ENCODE results near the gene SIMC1.

SIMC1 gene

DNA sequence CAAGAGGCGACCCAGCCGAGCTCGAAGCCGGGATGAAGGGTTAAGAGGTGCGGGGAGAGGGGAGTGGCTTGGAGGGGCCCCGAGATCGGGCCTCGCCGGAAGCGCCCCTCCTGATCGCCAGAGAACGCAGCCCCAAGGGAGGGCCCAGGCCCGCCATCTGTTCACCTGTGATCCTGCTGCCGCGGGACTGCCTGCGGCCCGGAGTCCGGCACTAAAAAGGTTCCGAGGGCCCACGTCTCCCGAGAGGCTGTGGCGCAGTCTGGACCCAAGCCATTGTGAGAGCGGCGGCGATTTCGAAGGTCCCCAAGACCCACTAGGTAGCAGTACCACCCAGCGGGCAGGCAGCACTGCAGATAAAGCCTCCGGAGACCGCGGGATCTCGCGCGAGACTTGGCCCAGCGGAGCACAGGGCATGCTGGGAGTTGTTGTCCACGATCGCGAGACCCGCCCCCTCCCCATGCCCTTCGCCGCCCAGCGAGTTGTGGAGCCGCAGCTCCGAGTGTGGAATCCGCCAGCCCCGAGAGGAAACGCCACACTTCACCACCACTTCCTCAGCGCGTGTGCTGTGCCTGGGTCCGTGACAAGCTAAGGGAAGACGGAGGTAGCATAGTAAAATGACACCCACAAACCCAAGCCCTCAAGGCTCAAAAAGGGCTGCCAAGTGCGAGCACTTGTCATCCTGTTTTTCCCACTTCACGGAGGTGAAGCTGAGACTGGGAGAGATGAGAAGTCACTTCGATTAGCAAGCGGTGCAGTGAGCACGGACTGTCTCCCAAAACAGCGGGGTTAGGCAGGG, 123.4 kb downstream of the SIMC1 start, which contains the start of gene KIAA1191:
KIAA1191 (minus strand) TSS at position 328 of the 796 bp plus-strand sequence. CDS start 2,256 bp downstream, outside the sequence.
- peak; percentile 83 to 93 for DNase-seq (ENCODE audit: extremely low read depth in 1 of 2, low read depth in 1 of 2)

DNA sequence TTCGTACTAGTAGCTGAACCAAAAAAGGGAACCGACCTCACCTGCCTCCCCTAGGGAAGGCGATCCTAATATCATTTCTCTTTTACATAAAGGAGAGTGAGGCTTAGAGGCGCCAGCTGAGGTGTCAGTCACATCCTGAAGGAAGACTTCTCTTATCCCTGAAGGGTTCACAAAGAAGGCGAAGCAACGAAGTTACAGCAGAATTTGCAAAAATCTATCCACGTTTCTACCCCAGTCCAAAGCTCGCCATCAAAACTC, 123.9 kb downstream of the SIMC1 start:
- DNase-seq (ENCODE audit: extremely low read depth in 1 of 2, low read depth in 1 of 2), result no peak

DNA sequence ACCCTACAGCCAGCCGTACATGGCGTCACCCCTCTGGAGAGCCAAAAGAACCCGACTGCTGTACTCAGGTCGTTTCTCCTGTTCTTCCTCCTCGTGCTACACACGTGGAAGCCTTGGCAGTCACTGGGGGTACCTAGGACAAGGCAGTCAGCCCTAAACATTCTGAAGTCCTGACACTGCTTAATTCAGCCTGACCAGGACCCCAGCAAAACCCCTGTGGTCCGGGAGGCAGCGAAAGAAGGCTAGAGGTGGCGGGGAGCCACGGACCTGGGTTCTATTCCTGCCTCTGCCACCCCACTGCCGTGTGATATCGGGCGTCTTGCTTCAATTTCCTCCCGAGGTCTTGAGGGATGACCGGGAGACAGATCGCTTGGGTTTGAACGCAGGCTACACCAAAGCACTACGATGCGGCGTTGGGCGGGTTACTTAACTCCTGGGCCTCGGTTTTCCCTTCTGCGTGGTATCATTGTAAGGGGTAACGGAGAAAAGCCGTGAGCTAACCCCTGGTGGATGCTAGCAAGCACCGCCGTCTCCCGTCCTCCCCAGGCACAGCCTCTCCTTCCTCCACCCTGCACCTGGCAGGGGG, 126.6 kb downstream of the SIMC1 start:
- DNase-seq (ENCODE audit: extremely low read depth in 1 of 2, low read depth in 1 of 2), result no peak

- peak; percentile 38 to 62 for DNase-seq (ENCODE audit: extremely low read depth in 1 of 2, low read depth in 1 of 2)
These were observed 127.4 kb downstream of the SIMC1 start, which contains the start of gene ARL10 for GRCh38 chr5:176365351-176366231. ARL10 (plus strand) TSS chr5:176365487; CDS start chr5:176365564, 77 bp downstream.

DNA sequence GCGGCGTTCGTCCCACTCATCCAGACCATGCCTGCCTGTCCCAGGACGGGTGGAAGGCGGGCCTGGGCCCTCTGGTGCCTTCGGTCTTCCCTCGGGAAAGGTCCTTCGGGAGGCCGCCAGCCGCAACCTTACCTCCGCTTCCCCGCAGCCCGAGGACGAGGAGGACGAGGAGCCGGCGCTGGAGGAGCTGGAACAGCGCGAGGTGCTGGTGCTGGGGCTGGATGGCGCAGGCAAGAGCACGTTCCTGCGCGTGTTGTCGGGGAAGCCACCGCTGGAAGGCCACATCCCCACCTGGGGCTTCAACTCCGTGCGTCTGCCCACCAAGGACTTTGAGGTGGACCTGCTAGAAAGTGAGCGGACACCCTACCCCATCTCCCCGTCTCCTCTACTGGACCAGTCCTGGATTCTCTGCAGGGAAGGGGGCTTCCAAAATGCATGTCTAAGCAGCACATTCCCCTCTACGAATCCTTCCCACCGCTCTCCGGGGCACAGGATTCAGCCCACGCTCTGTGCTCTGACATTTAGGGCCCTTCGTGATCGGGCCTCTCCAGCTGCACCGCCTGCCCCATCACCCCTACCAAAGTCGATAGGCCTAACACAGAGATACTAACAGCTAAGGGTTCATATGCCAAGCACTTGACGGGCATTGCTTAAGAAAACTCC, 128.1 kb downstream of the SIMC1 start:
- no peak for DNase-seq (ENCODE audit: extremely low read depth in 1 of 2, low read depth in 1 of 2)

DNA sequence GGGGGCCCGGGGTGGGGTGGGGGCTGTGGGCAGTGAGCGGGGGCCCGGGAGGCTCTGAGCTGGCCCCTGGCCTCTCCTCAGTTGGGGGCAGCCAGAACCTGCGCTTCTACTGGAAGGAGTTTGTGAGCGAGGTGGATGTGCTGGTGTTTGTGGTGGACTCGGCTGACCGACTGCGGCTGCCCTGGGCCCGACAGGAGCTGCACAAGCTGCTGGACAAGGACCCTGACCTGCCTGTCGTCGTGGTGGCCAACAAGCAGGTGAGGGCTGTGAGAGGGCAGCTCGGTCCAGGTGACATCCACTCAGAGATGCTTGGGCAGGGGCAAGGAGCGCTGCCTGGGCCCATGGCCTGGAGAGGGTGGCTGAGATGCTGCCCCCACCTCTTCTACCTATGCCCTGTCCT, 130.5 kb downstream of the SIMC1 start:
- DNase-seq (ENCODE audit: extremely low read depth in 1 of 2, low read depth in 1 of 2), result no peak

- no peak for DNase-seq (ENCODE audit: extremely low read depth in 1 of 2, low read depth in 1 of 2)
These were observed 131.9 kb downstream of the SIMC1 start for GRCh38 chr5:176369934-176370711.

GRCh38 chr5:176371621-176372539, 133.7 kb downstream of the SIMC1 start:
- no peak for DNase-seq (ENCODE audit: extremely low read depth in 1 of 2, low read depth in 1 of 2)

GRCh38 chr5:176373100-176373818, 135.0 kb downstream of the SIMC1 start:
- no peak for DNase-seq (ENCODE audit: extremely low read depth in 1 of 2, low read depth in 1 of 2)

DNA sequence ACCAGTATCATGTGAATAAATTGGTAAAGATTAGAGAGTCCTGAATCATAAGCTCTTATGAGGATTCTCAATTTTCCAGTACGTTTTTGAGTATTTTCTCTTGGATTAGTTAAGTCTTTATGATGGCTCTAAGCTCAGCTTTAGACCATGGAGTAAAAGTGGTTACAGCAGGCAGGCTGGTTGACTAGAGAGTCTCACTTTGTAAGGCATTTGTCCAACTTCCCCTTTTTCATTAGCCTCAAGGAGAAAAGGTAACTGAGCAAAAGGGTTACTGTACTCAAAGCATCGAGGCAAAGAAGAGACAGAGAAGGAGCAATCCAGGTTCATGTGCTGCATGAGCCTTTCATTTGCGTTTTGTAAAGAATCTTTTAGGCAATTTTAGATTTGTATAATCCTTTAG, 141.7 kb downstream of the SIMC1 start:
- no peak for DNase-seq (ENCODE audit: extremely low read depth in 1 of 2, low read depth in 1 of 2)

GRCh38 chr5:176381423-176381822, 143.2 kb downstream of the SIMC1 start:
- DNase-seq (ENCODE audit: extremely low read depth in 1 of 2, low read depth in 1 of 2), result no peak

DNA sequence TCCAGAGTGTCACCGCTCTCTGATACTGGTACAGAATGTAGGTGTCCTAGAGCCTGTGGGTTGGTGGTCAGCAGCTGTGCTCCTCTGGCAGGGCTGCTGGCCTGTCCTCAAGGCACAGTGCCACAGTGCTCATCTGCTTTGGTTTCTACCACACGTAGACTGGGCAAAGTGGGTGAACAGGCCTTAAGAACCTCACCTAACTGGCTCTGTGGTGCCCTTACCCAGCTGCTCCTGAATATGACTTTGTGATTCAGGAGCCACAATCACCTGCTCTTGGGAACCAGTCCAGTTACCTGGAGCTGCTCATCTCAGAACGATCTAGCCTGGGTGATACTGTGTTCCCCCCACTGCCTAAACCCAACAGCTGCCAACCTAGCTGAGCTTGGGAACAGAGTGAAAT, 143.8 kb downstream of the SIMC1 start:
- no peak for DNase-seq (ENCODE audit: extremely low read depth in 1 of 2, low read depth in 1 of 2)

GRCh38 chr5:176382721-176383120, 144.5 kb downstream of the SIMC1 start:
- no peak for DNase-seq (ENCODE audit: extremely low read depth in 1 of 2, low read depth in 1 of 2)

GRCh38 chr5:176383248-176383905, 145.2 kb downstream of the SIMC1 start:
- no peak for DNase-seq (ENCODE audit: extremely low read depth in 1 of 2, low read depth in 1 of 2)

DNA sequence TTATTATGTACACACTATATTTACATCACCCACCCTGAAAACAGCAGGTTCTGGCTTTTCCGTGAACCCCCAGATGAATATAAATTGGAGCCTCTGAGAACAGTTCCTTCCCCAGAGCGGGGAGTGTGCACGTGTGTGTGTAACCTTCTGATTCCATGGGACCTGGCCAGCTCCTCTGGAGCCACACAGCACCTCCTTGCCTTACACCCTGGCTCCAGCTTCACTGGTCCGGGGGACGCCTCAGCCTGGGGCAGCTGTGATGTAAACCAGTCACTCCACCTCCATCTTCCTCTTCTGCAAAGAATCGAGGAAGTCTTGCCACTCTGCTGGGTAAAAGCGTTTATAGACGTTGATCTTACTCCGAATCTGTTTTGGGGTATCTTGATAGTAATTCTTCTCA, 145.7 kb downstream of the SIMC1 start:
- DNase-seq (ENCODE audit: extremely low read depth in 1 of 2, low read depth in 1 of 2), result no peak

DNA sequence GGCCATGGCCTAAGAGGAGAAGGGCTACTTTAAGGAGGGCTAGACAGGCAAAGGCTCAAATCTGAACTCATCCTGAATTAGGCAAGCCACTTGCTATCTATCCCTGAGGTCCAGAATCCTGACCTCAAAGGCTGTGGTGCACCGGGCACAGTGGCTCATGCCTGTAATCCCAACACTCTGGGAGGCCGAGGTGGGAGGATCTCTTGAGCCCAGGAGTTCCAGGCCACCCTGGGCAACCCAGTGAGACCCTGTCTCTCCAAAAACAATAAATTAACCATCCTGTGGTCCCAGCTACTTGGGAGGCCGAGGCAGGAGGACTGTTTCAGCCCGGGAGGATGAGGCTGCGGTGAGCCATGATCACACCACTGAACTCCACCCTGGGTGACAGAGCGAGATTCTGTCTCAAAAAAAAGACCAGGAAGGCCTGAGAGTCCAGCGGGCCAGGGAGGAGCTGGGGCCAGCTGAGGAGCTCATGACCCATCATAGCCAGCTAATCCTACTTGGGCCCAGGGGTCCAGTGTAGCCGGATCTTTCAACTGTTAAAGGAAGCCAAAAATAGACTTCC, 146.2 kb downstream of the SIMC1 start:
- DNase-seq (ENCODE audit: extremely low read depth in 1 of 2, low read depth in 1 of 2), result no peak

- DNase-seq (ENCODE audit: extremely low read depth in 1 of 2, low read depth in 1 of 2), result no peak
These were observed 146.8 kb downstream of the SIMC1 start for GRCh38 chr5:176384991-176385390.

GRCh38 chr5:176386491-176386890, 148.3 kb downstream of the SIMC1 start:
- DNase-seq (ENCODE audit: extremely low read depth in 1 of 2, low read depth in 1 of 2), result no peak

Measured in stimulated activated CD8-positive, alpha-beta memory T cell treated with anti-CD3 and anti-CD28 coated beads, Interleukin-7, amount 100 ng/mL, for 48 hours (primary cell).